ENCODE results near the gene DNAJC22. TPM values are rescaled to one million over a fixed set of nuclear protein-coding genes. Genes with fewer than 3 reads are reported as not detected.
"Not testable (repeated sequence)": the region's sequence is repeated elsewhere in the genome, so short reads cannot be mapped to it uniquely, and the experiment has no call there.

Gene DNAJC22
- 0.10 TPM for total RNA-seq
- long read RNA-seq = 0 reads

DNA sequence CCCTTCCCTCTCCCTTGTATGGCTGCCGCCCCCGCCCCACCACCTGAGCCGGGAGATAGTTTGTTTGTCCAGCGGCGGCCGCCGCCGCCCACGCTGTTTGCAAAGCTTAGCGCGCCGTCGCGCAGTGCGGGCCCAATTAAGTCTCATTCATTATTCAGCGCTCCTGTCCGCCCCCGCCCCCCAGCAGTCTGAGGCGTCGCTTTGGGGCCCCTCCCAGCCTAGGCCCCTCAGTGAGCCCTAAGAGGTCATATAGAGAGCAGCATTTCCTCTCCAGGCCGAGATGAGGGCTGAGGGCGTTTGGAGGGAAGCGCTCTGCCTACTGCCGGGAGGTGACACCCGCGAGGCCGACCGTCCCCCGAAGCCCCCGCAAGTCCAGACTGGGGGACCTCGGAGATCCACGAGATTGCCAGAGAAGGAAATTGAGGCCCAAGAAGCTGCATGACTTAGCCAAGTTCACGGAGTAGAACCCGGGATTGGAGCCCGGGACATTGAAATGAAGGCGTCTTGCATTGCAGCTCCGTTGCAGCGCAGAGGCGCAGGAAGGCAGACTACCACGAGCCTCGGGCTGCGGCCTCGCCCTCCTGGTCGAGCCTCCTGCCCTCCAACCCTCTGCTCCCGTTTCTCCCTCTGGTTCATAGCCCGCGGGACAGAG is at the start of gene DNAJC22:
DNAJC22 (plus strand) TSS at position 230 of the 652 bp plus-strand sequence. CDS start 1,985 bp downstream, outside the sequence.
- DNase-seq (no peak), ATAC-seq (peak; percentile 4)
- intact Hi-C loops (cut with micrococcal nuclease) = no loop called here

DNA sequence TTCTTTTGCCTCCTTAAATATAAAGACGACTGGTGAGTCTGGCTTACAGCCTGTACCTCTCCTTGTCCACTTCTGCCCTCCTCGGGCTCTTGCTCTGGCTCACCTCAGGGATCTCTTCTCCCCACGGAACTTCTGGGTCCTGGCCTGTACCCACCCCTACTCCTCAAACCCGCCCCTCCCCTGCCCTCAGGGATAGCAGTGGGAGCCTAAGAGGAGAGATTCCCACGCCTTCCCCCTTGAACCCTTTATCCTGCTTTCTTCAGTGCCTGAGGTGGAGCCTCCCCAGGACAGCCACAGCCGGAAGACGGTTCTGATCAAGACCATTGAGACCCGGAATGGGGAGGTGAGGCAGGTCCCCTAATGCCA is 49.0 kb upstream of the DNAJC22 start:
- ATAC-seq = no peak
- intact Hi-C loops (cut with micrococcal nuclease) = no loop called here
- no peak for DNase-seq

DNA sequence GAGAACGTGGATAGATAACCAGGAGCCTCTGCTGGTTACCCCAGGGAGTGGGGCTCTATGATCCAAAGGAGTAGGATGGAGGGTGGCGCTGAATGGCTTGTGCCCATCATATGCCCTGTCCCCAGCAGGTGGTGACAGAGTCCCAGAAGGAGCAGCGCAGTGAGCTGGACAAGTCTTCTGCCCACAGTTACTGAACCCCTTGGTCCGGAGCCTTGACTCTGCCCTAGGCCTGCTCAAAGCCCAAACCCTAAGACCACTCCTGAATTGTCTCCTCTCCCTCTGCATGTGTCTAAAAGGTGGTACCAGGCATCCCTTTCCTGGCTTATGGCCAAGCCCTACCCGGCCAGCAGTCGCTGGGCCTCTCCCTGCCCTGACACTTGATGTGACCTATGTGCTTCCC is 48.5 kb upstream of the DNAJC22 start:
- intact Hi-C loops (cut with micrococcal nuclease) = no loop called here
- ATAC-seq = peak; percentile 17
- no peak for DNase-seq

DNA sequence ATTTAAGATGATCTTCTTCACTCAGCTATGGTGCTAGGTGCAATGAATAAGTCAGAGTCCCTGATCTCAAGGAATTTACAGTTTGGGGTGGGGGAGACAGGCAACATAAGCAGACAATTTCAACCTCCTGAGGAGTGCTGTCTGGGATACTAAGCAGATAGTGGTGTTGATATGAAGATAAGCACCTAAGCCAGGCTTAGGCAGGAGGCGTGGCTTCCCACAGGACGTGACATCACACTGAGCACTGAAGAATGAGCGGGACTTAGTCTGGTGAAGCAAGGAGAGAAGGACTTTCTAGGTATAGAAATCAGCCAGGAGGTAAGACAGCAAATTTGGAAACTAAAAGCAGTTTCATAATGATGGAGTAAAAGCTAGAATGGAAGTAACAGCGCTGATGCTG is 44.9 kb upstream of the DNAJC22 start:
- DNase-seq (no peak), ATAC-seq (no peak)
- intact Hi-C loops (cut with micrococcal nuclease) = no loop called here

DNA sequence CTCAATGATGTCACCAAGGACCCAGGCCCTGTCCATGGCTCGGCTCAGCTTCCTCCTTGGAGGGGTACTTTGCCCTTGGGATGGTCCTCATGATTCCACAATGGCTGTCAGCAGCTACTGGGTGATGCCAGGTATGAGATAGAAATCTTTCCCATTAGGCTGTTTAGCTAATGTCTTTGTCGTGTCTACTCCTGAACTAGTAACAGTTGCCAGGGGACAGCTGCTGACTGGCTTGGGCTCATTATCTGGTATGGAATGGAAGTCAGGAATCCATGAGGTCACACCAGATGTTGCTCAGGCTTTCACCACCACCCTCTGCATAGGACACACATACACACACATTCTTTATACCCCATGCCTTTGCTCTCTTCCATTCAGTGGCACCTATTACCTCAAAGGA is 42.5 kb upstream of the DNAJC22 start:
- intact Hi-C loops (cut with micrococcal nuclease) = no loop called here
- DNase-seq = no peak
- ATAC-seq = no peak

DNA sequence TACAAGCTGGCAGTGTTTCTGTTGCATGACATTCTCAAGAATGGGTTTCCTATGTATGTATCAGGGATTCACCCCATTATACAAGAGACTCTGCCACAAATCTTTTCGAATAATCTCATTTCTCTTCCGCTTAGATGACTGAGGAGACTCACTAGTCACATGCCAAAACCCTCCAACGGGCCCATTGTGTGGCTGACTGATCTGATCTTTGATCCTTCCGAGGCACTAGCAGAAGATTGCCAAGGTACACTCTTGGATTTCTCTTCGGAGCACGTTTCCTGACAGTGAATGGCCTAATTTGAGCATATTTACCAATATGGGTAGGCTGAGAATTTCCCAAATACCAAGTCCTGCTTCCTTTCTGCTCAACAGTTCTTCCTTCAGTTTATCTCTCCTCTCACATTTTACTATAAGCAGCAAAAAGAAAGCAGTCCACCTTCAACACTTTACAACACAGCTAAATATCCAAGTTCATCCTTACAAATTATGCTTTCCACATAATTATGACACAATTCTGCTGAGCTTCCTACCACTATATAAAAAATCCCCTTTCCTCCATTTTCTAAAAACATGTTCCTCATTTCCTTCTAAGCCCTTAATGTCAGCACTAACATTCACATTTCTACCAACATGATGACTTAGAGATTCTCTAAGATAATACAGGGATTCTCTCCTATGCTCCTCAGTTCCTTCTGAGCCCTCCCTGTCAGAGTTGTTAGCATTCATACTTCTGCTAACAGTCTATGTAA is 40.8 kb upstream of the DNAJC22 start:
- DNase-seq = no peak
- ATAC-seq = no peak
- intact Hi-C loops (cut with micrococcal nuclease) = no loop called here

DNA sequence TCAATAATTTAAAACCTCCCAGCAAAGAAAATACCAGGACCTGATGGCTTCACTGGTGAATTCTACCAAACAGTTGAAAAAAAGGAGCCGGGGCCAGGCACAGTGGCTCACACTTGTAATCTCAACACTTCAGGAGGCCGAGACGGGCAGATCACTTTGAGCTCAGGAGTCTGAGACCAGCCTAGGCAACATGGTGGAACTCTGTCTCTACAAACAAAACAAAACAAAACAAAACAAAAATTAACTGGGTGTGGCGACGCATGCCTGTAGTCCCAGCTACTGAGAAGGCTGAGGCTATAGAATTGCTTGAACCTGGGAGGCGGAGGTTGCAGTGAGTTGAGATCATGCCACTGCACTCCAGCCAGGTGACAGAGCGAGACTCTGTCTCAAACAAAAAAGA is 37.3 kb upstream of the DNAJC22 start:
- ATAC-seq = no peak
- intact Hi-C loops (cut with micrococcal nuclease) = no loop called here
- no peak for DNase-seq

DNA sequence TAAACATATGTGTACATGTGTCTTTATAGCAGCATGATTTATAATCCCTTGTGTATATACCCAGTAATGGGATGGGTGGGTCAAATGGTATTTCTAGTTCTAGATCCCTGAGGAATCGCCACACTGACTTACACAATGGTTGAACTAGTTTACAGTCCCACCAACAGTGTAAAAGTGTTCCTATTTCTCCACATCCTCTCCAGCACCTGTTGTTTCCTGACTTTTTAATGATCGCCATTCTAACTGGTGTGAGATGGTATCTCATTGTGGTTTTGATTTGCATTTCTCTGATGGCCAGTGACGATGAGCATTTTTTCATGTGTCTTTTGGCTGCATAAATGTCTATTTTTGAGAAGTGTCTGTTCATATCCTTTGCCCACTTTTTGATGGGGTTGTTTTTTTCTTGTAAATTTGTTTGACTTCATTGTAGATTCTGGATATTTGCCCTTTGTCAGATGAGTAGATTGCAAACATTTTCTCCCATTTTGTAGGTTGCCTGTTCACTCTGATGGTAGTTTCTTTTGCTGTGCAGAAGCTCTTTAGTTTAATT is 36.2 kb upstream of the DNAJC22 start:
- intact Hi-C loops (cut with micrococcal nuclease); DNase-seq; ATAC-seq: not testable (repeated sequence)

DNA sequence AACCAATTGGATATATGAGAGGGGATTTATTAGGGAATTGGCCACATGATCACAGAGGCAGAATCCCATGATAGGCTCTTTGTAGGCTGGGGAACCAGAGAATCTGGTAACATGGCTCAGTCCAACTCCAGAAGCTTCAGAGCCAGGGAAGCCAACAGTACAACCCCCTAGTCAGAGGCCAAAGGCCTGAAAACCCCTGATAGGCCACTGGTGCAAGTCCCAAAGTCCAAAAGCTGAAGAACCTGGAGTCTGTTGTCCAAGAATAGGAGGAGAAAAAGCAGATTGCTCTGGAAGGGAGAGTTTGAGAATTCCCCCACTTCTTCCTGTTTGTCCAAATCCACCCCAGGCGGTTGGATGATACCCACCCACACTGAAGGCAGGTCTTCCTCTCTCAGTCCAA is 31.9 kb upstream of the DNAJC22 start:
- ATAC-seq (no peak), DNase-seq (no peak)
- intact Hi-C loops (cut with micrococcal nuclease) = no loop called here

DNA sequence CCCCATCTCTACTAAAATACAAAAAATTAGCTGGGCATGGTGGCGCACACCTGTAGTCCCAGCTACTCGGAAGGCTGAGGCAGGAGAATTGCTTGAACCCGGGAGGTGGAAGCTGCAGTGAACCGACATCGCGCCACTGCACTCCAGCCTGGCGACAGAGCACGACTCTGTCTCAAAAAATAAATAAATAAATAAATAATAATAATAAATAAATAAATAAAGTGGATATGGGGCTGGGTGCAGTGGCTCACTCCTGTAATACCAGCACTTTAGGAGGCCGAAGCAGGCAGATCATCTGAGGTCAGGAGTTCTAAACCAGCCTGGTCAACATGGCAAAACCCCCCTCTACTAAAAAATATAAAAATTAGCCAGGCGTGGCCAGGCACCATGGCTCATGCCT is 29.6 kb upstream of the DNAJC22 start:
- DNase-seq; ATAC-seq; intact Hi-C loops (cut with micrococcal nuclease): not testable (repeated sequence)

DNA sequence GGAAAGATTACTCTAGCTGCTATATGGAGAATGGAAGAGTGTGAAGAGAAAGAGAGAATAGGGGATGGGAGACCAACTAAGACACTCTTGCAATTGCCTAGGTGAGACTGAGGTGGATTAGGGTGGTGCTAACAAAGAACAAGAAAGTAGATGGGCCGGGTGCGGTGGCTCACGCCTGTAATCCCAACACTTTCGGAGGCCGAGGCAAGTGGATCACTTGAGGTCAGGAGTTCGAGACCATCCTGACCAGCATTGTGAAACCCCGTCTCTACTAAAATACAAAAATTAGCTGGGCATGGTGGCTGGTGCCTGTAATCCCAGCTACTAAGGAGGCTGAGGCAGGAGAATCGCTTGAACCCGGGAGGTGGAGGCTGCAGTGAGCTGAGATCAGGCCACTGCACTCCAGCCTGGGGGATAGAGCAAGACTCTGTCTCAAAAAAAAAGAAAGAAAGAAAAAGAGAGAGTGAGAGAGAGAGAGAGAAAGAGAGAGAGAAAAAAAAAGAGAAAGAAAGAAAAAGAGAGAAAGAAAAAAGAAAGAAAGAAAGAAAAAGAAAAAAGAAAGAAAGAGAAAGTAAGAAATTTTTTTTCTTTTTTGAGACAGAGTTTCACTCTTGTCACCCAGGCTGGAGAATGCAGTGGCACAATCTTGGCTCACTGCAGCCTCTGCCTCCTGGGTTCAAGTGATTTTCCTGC is 26.1 kb upstream of the DNAJC22 start:
- ATAC-seq; intact Hi-C loops (cut with micrococcal nuclease); DNase-seq: not testable (repeated sequence)

DNA sequence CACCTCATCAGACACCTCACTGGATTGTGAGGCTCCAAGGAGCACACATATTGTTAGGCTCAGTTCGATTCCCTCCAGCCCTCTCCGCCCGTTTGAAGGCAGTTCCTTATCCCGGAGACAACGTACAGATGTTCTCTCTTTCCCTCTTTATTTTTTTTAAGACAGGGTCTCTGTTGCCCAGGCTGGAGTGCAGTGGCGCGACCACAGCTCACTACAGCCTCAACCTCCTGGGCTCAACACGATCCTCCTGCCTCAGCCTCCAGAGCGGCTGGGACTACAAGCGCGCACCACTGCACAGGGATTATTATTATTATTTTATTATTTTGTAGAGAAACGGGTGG is 24.4 kb upstream of the DNAJC22 start:
- ATAC-seq (no peak), DNase-seq (no peak)
- intact Hi-C loops (cut with micrococcal nuclease) = no loop called here

DNA sequence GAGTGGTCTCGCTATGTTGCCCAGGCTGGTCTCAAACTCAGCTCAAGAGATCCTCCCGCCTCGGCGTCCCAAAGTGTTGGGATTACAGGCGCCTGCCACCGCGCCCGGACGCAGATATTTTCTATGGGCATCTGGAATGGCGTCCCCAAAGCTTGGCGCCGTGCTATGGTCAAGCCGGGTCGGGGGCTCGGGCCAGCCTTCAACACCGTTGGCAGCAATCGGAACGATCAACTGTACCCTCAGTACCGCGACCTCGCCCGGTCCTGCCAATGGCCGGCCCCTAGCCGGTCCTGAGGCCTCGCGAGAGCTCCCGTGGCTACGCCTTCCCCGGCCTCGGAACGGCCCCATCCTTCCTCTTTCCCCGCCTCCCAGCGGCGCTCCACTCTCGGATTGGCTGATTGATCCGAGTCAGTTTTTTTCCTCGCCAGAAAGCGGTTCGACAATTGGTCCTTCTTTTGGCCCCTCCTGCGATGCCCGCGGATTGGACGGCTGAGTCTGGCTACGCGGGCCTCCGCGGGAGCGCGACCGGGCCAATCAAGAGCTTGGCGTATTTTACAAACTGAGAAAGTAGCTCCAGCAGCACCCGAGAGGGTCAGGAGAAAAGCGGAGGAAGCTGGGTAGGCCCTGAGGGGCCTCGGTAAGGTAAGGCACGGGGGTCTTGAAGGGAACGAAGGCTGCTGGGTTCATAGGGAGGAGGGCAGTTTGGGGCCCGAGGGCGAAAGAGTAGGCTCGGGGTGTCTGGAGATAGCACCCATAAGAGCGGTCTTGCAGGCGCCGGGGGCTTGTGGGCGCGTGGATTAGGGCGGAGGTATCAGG is 23.8 kb upstream of the DNAJC22 start, which contains the start of gene TROAP:
TROAP (plus strand) TSS at position 548 of the 816 bp plus-strand sequence. CDS start 354 bp downstream, outside the sequence.
- ATAC-seq (peak; percentile 100), DNase-seq (peak; percentile 98)
- intact Hi-C loops (cut with micrococcal nuclease) = no loop called here

DNA sequence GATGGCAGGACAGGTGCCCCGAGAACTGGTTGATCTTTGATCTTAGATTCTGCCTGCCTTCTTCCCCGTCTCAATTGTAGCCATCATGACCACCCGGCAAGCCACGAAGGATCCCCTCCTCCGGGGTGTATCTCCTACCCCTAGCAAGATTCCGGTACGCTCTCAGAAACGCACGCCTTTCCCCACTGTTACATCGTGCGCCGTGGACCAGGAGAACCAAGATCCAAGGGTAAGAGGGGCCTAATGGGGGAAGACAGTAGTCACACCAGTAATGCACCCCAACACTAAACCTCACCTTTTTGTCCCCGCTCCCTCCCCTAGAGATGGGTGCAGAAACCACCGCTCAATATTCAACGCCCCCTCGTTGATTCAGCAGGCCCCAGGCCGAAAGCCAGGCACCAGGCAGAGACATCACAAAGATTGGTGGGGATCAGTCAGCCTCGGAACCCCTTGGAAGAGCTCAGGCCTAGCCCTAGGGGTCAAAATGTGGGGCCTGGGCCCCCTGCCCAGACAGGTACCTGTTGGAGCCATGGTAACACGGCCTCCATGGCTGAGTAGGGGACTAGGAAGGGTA is 23.1 kb upstream of the DNAJC22 start:
- DNase-seq (no peak), ATAC-seq (no peak)
- intact Hi-C loops (cut with micrococcal nuclease) = no loop called here

DNA sequence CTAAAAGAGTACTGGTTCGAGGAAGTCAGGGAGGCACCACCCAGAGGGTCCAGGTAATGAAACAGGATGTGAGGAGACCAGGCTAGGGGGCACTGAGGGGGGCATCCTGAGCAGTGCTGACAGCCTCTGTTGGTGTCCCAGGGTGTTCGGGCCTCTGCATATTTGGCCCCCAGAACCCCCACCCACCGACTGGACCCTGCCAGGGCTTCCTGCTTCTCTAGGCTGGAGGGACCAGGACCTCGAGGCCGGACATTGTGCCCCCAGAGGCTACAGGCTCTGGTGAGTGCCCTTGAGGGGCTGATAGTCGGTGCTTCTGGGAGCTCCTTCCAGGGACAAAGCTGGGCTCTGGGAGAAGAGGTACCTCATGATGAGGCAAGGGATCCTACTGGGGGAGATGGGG is 21.1 kb upstream of the DNAJC22 start:
- intact Hi-C loops (cut with micrococcal nuclease) = no loop called here
- DNase-seq = no peak
- ATAC-seq = no peak

DNA sequence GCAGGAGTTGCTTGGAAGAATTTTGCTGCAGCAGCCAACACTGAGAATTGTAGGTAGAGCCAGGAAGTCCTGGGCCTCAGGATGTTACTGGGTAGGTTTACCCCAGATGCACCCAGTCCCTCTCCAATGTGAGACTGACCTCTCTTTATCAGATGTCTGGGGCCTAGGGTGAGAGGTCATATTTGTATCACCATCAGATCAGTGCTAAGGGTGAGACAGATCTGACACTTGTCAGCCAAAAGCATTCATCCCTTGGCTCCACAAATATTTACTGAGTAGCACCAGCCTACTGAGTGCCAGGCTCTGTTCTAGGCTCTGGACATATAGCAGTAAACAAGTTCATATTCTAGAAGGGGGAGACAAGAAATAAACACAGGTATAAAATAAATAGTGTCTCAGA is 19.3 kb upstream of the DNAJC22 start:
- no peak for ATAC-seq
- intact Hi-C loops (cut with micrococcal nuclease) = no loop called here
- no peak for DNase-seq

DNA sequence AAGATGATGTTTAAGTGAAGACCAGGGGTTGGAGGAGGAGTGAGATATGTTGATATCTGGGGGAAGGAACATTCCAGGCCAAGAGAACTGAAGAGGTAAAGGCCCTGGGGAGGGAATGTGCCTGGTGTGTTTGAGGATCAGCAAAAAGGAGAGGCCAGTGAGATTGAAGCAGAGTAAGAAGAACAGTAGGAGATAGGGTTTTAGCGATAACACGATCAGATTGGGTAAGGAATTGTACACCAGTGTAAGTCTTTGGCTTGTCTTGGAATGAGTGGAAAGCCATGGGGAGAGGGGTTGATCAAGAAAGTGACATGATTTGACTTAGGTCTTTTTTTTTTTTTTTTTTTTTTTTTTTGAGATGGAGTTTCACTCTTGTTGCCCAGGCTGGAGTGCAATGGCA is 18.8 kb upstream of the DNAJC22 start:
- no peak for DNase-seq
- ATAC-seq = no peak
- intact Hi-C loops (cut with micrococcal nuclease) = no loop called here

DNA sequence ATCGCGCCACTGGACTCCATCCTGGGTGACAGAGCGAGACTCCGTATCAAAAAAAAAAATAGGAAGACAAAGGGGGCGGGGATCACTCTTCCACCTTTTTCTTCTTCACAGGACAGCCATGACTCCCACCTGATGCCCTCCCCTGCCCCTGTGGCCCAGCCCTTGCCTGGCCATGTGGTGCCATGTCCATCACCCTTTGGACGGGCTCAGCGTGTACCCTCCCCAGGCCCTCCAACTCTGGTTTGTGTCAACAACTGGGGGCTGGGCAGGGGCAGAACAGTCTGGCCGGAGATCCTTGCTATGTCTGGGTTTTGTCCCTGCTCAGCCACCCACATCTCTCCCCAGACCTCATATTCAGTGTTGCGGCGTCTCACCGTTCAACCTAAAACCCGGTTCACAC is 17.9 kb upstream of the DNAJC22 start:
- ATAC-seq (no peak), DNase-seq (no peak)
- intact Hi-C loops (cut with micrococcal nuclease) = no loop called here

DNA sequence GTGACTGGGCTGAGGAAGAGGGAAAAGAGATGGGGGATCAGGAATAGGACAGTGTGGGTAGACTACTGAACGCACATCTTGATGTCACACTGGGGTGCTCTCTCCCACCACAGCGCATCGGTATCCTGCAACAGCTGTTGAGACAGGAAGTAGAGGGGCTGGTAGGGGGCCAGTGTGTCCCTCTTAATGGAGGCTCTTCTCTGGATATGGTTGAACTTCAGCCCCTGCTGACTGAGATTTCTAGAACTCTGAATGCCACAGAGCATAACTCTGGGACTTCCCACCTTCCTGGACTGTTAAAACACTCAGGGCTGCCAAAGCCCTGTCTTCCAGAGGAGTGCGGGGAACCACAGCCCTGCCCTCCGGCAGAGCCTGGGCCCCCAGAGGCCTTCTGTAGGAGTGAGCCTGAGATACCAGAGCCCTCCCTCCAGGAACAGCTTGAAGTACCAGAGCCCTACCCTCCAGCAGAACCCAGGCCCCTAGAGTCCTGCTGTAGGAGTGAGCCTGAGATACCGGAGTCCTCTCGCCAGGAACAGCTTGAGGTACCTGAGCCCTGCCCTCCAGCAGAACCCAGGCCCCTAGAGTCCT is 16.6 kb upstream of the DNAJC22 start:
- DNase-seq = no peak
- ATAC-seq = no peak
- intact Hi-C loops (cut with micrococcal nuclease) = no loop called here
